Measurements from ENCODE around the gene CPLANE2. TPM values are rescaled to one million over a fixed set of nuclear protein-coding genes. Genes with fewer than 3 reads are reported as not detected.
"Not testable (repeated sequence)": the region's sequence is repeated elsewhere in the genome, so short reads cannot be mapped to it uniquely, and the experiment has no call there.

Gene CPLANE2
- total RNA-seq, 3 donors from 2014 or later (not counting 1 experiment from before 2014, with no cell fraction given), result 7.6 to 10.8 (median 8.3) TPM

DNA sequence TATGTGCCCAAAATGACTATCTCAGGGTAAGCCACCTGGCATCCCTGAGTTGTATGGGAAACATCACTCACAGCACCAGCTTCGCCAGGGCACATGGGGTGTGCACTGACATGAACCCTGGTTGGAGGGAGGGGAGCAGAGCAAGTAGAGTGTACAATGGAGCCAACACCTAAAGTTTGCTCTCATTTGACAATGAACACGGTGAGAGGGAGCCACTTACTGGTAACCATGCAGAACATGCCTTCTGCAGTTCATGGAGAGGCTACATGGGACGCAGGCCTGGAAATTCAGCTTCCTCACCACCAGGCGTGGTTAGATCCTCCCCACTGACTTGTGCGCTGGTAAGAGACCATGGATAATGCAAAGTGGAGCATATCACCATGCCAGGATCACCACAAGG is 10.0 kb upstream of the CPLANE2 start:
- intact Hi-C loops (cut with micrococcal nuclease), result no loop called here
- Mint-ChIP-seq H3K4me3 (no peak overlapping the region), H3K36me3 (no peaks in the 10 kb centered on the region), H3K27ac (peak overlapping the region in 1 of 2 donors; percentile 26), H3K4me1 (peaks cover 11 to 21% of the 10 kb centered on the region in 2 donors), H3K9me3 (no peaks in the 10 kb centered on the region), H3K27me3 (ENCODE audit: low read depth in 2 of 2) (no peaks in the 10 kb centered on the region)
- no peak overlapping the region for H3K4me3 ChIP-seq (ENCODE audit: low read length)
- H3K9me3 ChIP-seq (ENCODE audit: control insufficient read depth, insufficient read depth, low read length), result no peaks in the 10 kb centered on the region
- peaks cover 20% of the 10 kb centered on the region for H3K36me3 ChIP-seq (ENCODE audit: control insufficient read depth, insufficient read depth, low read length)
- no peak overlapping the region for H3K27ac ChIP-seq (ENCODE audit: low read length)
- WGBS (ENCODE audit: insufficient coverage), result 87% methylated on average over 5 of the region's 5 CpGs
- TF ChIP-seq, protein P1, sequence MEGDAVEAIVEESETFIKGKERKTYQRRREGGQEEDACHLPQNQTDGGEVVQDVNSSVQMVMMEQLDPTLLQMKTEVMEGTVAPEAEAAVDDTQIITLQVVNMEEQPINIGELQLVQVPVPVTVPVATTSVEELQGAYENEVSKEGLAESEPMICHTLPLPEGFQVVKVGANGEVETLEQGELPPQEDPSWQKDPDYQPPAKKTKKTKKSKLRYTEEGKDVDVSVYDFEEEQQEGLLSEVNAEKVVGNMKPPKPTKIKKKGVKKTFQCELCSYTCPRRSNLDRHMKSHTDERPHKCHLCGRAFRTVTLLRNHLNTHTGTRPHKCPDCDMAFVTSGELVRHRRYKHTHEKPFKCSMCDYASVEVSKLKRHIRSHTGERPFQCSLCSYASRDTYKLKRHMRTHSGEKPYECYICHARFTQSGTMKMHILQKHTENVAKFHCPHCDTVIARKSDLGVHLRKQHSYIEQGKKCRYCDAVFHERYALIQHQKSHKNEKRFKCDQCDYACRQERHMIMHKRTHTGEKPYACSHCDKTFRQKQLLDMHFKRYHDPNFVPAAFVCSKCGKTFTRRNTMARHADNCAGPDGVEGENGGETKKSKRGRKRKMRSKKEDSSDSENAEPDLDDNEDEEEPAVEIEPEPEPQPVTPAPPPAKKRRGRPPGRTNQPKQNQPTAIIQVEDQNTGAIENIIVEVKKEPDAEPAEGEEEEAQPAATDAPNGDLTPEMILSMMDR (IDR thresholded peaks at IDR 0.05), result no peak
- DNase-seq, result no peak
- H3K4me1 ChIP-seq (ENCODE audit: control insufficient read depth, insufficient read depth, low read length), result peaks cover 9% of the 10 kb centered on the region
- H3K27me3 ChIP-seq (ENCODE audit: control insufficient read depth, insufficient read depth, low read length), result no peaks in the 10 kb centered on the region
- no peak for ATAC-seq

DNA sequence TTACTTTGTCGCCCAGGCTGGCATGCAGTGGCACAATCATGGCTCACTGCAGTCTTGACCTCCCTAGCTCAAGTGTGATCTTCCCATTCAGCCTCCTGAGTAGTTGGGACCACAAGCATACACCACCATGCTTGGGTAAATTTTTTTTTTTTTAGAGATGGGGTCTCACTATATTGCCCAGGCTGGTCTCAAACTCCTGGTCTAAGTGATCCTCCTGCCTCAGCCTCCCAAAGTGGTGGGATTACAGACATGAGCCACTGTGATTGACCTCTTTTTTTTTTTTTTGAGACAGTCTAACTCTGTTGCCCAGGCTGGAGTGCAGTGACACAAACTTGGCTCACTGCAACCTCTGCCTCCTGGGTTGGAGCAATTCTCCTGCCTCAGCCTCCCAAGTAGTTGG is 9.3 kb upstream of the CPLANE2 start:
- H3K27ac Mint-ChIP-seq; DNase-seq; H3K4me3 Mint-ChIP-seq; H3K9me3 Mint-ChIP-seq; H3K27me3 ChIP-seq (ENCODE audit: control insufficient read depth, insufficient read depth, low read length); H3K27me3 Mint-ChIP-seq (ENCODE audit: low read depth in 2 of 2); ATAC-seq; H3K4me1 ChIP-seq (ENCODE audit: control insufficient read depth, insufficient read depth, low read length); H3K27ac ChIP-seq (ENCODE audit: low read length); H3K4me3 ChIP-seq (ENCODE audit: low read length); intact Hi-C loops (cut with micrococcal nuclease); H3K36me3 Mint-ChIP-seq; H3K9me3 ChIP-seq (ENCODE audit: control insufficient read depth, insufficient read depth, low read length): not testable (repeated sequence)
- 100% methylated on average over 1 of the region's 1 CpG for WGBS (ENCODE audit: insufficient coverage)
- peaks cover 12% of the 10 kb centered on the region for H3K36me3 ChIP-seq (ENCODE audit: control insufficient read depth, insufficient read depth, low read length)
- peaks cover 11 to 21% of the 10 kb centered on the region in 2 donors for H3K4me1 Mint-ChIP-seq

DNA sequence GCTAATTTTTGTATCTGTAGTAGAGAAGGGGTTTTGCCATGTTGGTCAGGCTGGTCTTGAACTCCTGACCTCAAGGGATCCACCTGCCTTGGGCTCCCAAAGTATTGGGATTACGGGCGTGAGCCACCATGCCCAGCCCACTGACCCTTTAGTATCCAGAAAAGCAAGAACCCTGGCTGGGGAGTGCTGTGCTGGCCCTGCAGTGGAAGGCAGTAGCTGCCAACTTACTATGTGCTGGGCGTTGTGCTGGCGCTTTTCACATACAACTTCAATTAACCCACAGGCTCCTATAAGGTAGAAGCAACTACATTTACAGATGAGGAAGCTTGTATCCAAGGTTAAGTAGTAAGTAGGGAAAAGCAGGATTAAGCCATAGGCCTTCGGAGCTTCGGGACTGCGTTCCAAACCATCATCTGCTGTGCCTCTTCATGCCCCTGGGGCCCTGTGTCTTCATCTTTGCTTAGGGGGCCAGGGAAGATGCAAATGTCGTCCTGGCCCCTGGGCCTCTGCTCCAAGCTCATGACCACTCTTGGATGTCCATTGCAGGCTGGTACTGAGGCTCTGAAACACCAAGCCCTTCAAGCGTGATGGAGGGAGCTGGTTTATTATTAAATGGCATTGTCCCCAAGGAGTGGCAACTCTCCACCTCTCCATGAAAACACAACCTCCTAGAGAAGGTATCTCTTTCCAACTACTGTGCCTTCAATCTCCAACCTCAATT is 8.7 kb upstream of the CPLANE2 start:
- no peaks in the 10 kb centered on the region for H3K27me3 Mint-ChIP-seq (ENCODE audit: low read depth in 2 of 2)
- Histone ChIP-seq H3K9me3 (ENCODE audit: control insufficient read depth, insufficient read depth, low read length) (no peaks in the 10 kb centered on the region), H3K36me3 (ENCODE audit: control insufficient read depth, insufficient read depth, low read length) (peaks cover 6% of the 10 kb centered on the region), H3K4me3 (ENCODE audit: low read length) (no peak overlapping the region), H3K27ac (ENCODE audit: low read length) (no peak overlapping the region), H3K27me3 (ENCODE audit: control insufficient read depth, insufficient read depth, low read length) (no peaks in the 10 kb centered on the region), H3K4me1 (ENCODE audit: control insufficient read depth, insufficient read depth, low read length) (peaks cover 9% of the 10 kb centered on the region)
- DNase-seq (no peak), ATAC-seq (no peak)
- TF ChIP-seq, protein P1 (IDR thresholded peaks at IDR 0.05), result no peak
- no peak overlapping the region for H3K4me3 Mint-ChIP-seq
- no peaks in the 10 kb centered on the region for H3K36me3 Mint-ChIP-seq
- no peak overlapping the region for H3K27ac Mint-ChIP-seq
- intact Hi-C loops (cut with micrococcal nuclease), result loop anchor here (2.0 kb wide), 1 partner anchor 237 kb away; no protein-coding TSS in a partner anchor
- H3K4me1 Mint-ChIP-seq, result peaks cover 11 to 21% of the 10 kb centered on the region in 2 donors
- 97% methylated on average over 6 of the region's 9 CpGs for WGBS (ENCODE audit: insufficient coverage)
- no peaks in the 10 kb centered on the region for H3K9me3 Mint-ChIP-seq

DNA sequence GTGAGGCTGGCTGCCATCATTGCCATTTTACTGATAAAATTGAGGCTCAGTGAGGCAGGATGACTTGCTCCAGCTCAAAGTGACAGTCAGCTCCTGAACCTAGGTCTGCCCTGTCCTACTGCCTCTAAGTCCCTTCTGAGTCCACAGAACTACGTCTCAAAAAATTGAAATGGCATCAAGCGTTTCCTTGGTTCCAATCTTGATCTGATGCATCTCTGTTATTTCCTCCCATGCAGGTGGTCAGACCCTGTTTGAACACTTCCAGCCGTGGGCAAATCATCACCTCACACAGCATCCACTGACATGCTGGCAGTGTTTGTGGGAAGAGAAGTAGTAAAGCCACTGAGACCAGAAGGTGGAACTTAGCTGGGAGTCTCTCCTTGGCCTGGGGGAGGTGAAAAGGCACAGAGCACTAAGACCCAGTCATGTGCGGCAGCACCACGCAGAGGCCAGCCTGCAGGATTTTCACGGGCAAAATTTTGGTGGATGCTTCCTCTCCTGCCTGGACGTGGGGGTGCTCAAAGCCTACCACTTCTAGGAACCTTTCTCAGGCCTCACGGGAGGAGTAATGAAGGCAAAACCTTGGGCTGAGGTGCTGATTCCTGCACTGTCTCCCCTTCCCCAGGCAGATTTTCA is 7.8 kb upstream of the CPLANE2 start:
- WGBS (ENCODE audit: insufficient coverage), result 91% methylated on average over 7 of the region's 8 CpGs
- H3K36me3 Mint-ChIP-seq, result no peaks in the 10 kb centered on the region

More for the DNA sequence above, 7.8 kb upstream of the CPLANE2 start:
- H3K27ac ChIP-seq (ENCODE audit: low read length), result no peak overlapping the region
- TF ChIP-seq, protein P1 (IDR thresholded peaks at IDR 0.05), result no peak
- H3K27me3 ChIP-seq (ENCODE audit: control insufficient read depth, insufficient read depth, low read length), result no peaks in the 10 kb centered on the region
- H3K9me3 ChIP-seq (ENCODE audit: control insufficient read depth, insufficient read depth, low read length), result no peaks in the 10 kb centered on the region
- no peak overlapping the region for H3K27ac Mint-ChIP-seq
- intact Hi-C loops (cut with micrococcal nuclease), result loop anchor here (1.0 to 2.0 kb wide), 3 partner anchors 57 to 236 kb away; no protein-coding TSS in a partner anchor
- ATAC-seq (no peak), DNase-seq (no peak)
- no peak overlapping the region for H3K4me3 ChIP-seq (ENCODE audit: low read length)
- H3K4me1 Mint-ChIP-seq, result peaks cover 10 to 19% of the 10 kb centered on the region in 2 donors
- no peaks in the 10 kb centered on the region for H3K27me3 Mint-ChIP-seq (ENCODE audit: low read depth in 2 of 2)
- peaks cover 9% of the 10 kb centered on the region for H3K4me1 ChIP-seq (ENCODE audit: control insufficient read depth, insufficient read depth, low read length)
- H3K36me3 ChIP-seq (ENCODE audit: control insufficient read depth, insufficient read depth, low read length), result peaks cover 5% of the 10 kb centered on the region
- H3K4me3 Mint-ChIP-seq, result no peak overlapping the region
- H3K9me3 Mint-ChIP-seq, result no peaks in the 10 kb centered on the region
